Glutamatergic neuron (in vitro differentiated cells): ENCODE data around the gene KLRD1. TPM values are rescaled to one million over a fixed set of nuclear protein-coding genes. Genes with fewer than 3 reads are reported as not detected.
"Not testable (repeated sequence)": the region's sequence is repeated elsewhere in the genome, so short reads cannot be mapped to it uniquely, and the experiment has no call there.

Experiments used
- DNase-seq: peaks from one replicate; pipeline ENCODE4 v3.0.0; 2022
- H3K27ac Mint-ChIP-seq: one replicate; pipeline ENCODE4 v1.8.0; 2020; ENCODE audit warnings: mild to moderate bottlenecking, mixed read lengths, inconsistent platforms; ENCODE audit not compliant: unreplicated experiment
- H3K27me3 Mint-ChIP-seq: one replicate; pipeline ENCODE4 v1.8.0; 2020; ENCODE audit warnings: mild to moderate bottlenecking, moderate library complexity, mixed read lengths, inconsistent platforms; ENCODE audit not compliant: unreplicated experiment
- H3K36me3 Mint-ChIP-seq: one replicate; pipeline ENCODE4 v1.8.0; 2020; ENCODE audit warnings: mild to moderate bottlenecking, mixed read lengths, inconsistent platforms; ENCODE audit not compliant: unreplicated experiment
- H3K4me1 Mint-ChIP-seq: one replicate; pipeline ENCODE4 v1.8.0; 2020; ENCODE audit warnings: mild to moderate bottlenecking, low read depth, mixed read lengths, inconsistent platforms; ENCODE audit not compliant: unreplicated experiment
- H3K4me3 Mint-ChIP-seq: one replicate; pipeline ENCODE4 v1.8.0; 2020; ENCODE audit warnings: mild to moderate bottlenecking, mixed read lengths, inconsistent platforms; ENCODE audit not compliant: unreplicated experiment
- H3K9me3 Mint-ChIP-seq: one replicate; pipeline ENCODE4 v1.8.0; 2020; ENCODE audit warnings: mild to moderate bottlenecking, moderate library complexity, mixed read lengths, inconsistent platforms; ENCODE audit not compliant: unreplicated experiment
- CTCF ChIP-seq: fragments of 200-600 bp; sonication (generic); IDR thresholded peaks from one replicate; pipeline ENCODE4 v1.5.0; 2021; ENCODE audit not compliant: partially characterized antibody, unreplicated experiment
- total RNA-seq: library from RNA; stranded (reverse); fragmentation: NEBNext Ultra II Directional; extraction: Animal tissue kit (Norgen Biotek cat#: 25700); gene quantifications from one replicate; pipeline ENCODE4 v1.2.1, GENCODE V29; 2021; ENCODE audit not compliant: unreplicated experiment

The KLRD1 gene
- total RNA-seq, 1 donor from 2014 or later, result 0.25 TPM

GRCh38 chr12:10364815-10365622 is 57.3 kb downstream of the KLRD1 start:
- no peak for DNase-seq
- Mint-ChIP-seq H3K36me3 (no peaks in the 10 kb centered on the region), H3K9me3 (peaks cover 2% of the 10 kb centered on the region), H3K4me3 (no peak overlapping the region), H3K27ac (no peak overlapping the region), H3K27me3 (peaks cover 3% of the 10 kb centered on the region), H3K4me1 (peaks cover 2% of the 10 kb centered on the region)
- no peak for TF ChIP-seq CTCF

GRCh38 chr12:10365696-10366405 is 58.2 kb downstream of the KLRD1 start:
- no peak overlapping the region for H3K4me3 Mint-ChIP-seq
- peaks cover 2% of the 10 kb centered on the region for H3K9me3 Mint-ChIP-seq
- peaks cover 3% of the 10 kb centered on the region for H3K27me3 Mint-ChIP-seq
- no peaks in the 10 kb centered on the region for H3K36me3 Mint-ChIP-seq
- H3K4me1 Mint-ChIP-seq, result peaks cover 1% of the 10 kb centered on the region
- no peak for TF ChIP-seq CTCF
- no peak for DNase-seq
- no peak overlapping the region for H3K27ac Mint-ChIP-seq

GRCh38 chr12:10366875-10367274 is 59.2 kb downstream of the KLRD1 start:
- Mint-ChIP-seq H3K4me3 (no peak overlapping the region), H3K27me3 (peaks cover 3% of the 10 kb centered on the region), H3K9me3 (peaks cover 2% of the 10 kb centered on the region), H3K27ac (no peak overlapping the region), H3K4me1 (no peaks in the 10 kb centered on the region), H3K36me3 (no peaks in the 10 kb centered on the region)
- TF ChIP-seq CTCF, result no peak
- no peak for DNase-seq

GRCh38 chr12:10367714-10368113 is 60.0 kb downstream of the KLRD1 start:
- not testable (repeated sequence) for DNase-seq, H3K27ac Mint-ChIP-seq, H3K27me3 Mint-ChIP-seq, H3K36me3 Mint-ChIP-seq, H3K9me3 Mint-ChIP-seq, H3K4me1 Mint-ChIP-seq, H3K4me3 Mint-ChIP-seq

- no peaks in the 10 kb centered on the region for H3K36me3 Mint-ChIP-seq
- no peaks in the 10 kb centered on the region for H3K4me1 Mint-ChIP-seq
- H3K4me3 Mint-ChIP-seq, result no peak overlapping the region
- H3K27ac Mint-ChIP-seq, result no peak overlapping the region
- no peak for DNase-seq
- TF ChIP-seq CTCF, result no peak
- peaks cover 2% of the 10 kb centered on the region for H3K9me3 Mint-ChIP-seq
- H3K27me3 Mint-ChIP-seq, result peaks cover 3% of the 10 kb centered on the region
These were observed 60.8 kb downstream of the KLRD1 start for GRCh38 chr12:10368206-10369171.
